GM18873 (cell line): ENCODE results near the gene SAFB2.

ENCODE experiments used
- ATAC-seq: cut with Tn5 transposase; IDR thresholded peaks from one replicate; pipeline ENCODE4 v1.9.1; 2021; ENCODE audit warnings: mild to moderate bottlenecking, moderate library complexity, moderate number of reproducible peaks; ENCODE audit not compliant: unreplicated experiment, low FRiP score

The SAFB2 gene

GRCh38 chr19:5622465-5623396, at the start of gene SAFB2, which contains the start of gene SAFB:
Gene SAFB2 (minus strand): TSS chr19:5622776. CDS start chr19:5622715, 61 bp downstream.
Gene SAFB (plus strand): TSS chr19:5623083. CDS start chr19:5623206, 123 bp downstream.
- ATAC-seq = peak; percentile 85

- no peak for ATAC-seq
Observed at GRCh38 chr19:5671600-5671999, 49.0 kb upstream of the SAFB2 start.

- ATAC-seq = no peak
Observed at GRCh38 chr19:5669212-5669611, 46.6 kb upstream of the SAFB2 start.

- ATAC-seq = no peak
Observed at GRCh38 chr19:5667751-5668271, 45.2 kb upstream of the SAFB2 start.

- ATAC-seq = no peak
Observed at GRCh38 chr19:5666921-5667610, 44.5 kb upstream of the SAFB2 start.

GRCh38 chr19:5665781-5666513, 43.4 kb upstream of the SAFB2 start:
- no peak for ATAC-seq

GRCh38 chr19:5664515-5664914, 41.9 kb upstream of the SAFB2 start:
- ATAC-seq = no peak

- no peak for ATAC-seq
Observed at GRCh38 chr19:5663904-5664303, 41.3 kb upstream of the SAFB2 start.

GRCh38 chr19:5661483-5661882, 38.9 kb upstream of the SAFB2 start:
- ATAC-seq = no peak

GRCh38 chr19:5655412-5655811, 32.8 kb upstream of the SAFB2 start:
- ATAC-seq = no peak

GRCh38 chr19:5654931-5655330, 32.4 kb upstream of the SAFB2 start:
- no peak for ATAC-seq

- ATAC-seq = no peak
Observed at GRCh38 chr19:5652261-5652660, 29.7 kb upstream of the SAFB2 start.

- ATAC-seq = no peak
Observed at GRCh38 chr19:5651361-5651760, 28.8 kb upstream of the SAFB2 start.

GRCh38 chr19:5648464-5648863, 25.9 kb upstream of the SAFB2 start:
- no peak for ATAC-seq

GRCh38 chr19:5646703-5647102, 24.1 kb upstream of the SAFB2 start:
- no peak for ATAC-seq

GRCh38 chr19:5645409-5645808, 22.8 kb upstream of the SAFB2 start:
- no peak for ATAC-seq

- no peak for ATAC-seq
Observed at GRCh38 chr19:5644037-5644436, 21.5 kb upstream of the SAFB2 start.

GRCh38 chr19:5643060-5643459, 20.5 kb upstream of the SAFB2 start:
- ATAC-seq = no peak

- no peak for ATAC-seq
Observed at GRCh38 chr19:5642204-5642603, 19.6 kb upstream of the SAFB2 start.

- no peak for ATAC-seq
Observed at GRCh38 chr19:5641171-5641570, 18.6 kb upstream of the SAFB2 start.

- no peak for ATAC-seq
Observed at GRCh38 chr19:5637971-5638370, 15.4 kb upstream of the SAFB2 start.
